ENCODE data around the gene SLC39A13.
A peak's percentile ranks its signal among the peaks of the same experiment; 100 is the strongest.

The SLC39A13 gene

DNA sequence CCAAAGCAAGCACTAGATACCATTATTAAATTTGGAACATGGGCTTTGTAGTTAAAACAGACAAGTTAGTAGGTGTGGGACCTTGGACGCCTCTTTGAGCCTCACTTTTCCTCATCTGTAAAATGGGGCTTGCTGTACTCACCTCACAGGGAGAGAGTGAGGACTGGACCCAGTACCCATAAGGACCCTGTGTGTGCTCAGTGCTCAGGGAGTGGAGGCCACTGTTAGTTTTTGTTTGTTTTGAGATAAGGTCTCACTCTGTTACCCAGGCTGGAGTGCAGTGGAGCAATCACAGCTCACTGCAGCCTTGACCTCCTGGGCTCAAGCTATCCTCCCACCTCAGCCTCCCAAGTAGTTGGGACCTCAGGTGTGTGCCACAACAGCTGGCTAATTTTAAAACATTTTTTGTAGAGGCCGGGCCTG, 31.7 kb downstream of the SLC39A13 start:
- H3K4me1 ChIP-seq (ENCODE audit: control insufficient read depth in 1 of 2, insufficient read depth in 2 of 2, low read length in 2 of 2): no peaks in the 10 kb centered on the region
- no peaks in the 10 kb centered on the region for H3K9me3 ChIP-seq (ENCODE audit: insufficient read depth, low read depth, low read length)
- no peak overlapping the region for H4K8ac ChIP-seq (ENCODE audit: low read depth, low read length)
- no peak overlapping the region for H4K12ac ChIP-seq (ENCODE audit: low read depth, low read length)
- H3K4ac ChIP-seq (ENCODE audit: low read depth, low read length): no peak overlapping the region
- H4K91ac ChIP-seq (ENCODE audit: low read depth, low read length): no peak overlapping the region
- H3K27ac ChIP-seq (ENCODE audit: low read depth, low read length): no peak overlapping the region
- H3K4me3 ChIP-seq (ENCODE audit: low read depth, low read length): no peak overlapping the region
- no CpG with 5 or more reads among the region's 2 CpGs for WGBS (ENCODE audit: extremely low coverage, insufficient coverage, insufficient read length)
- H3K18ac ChIP-seq (ENCODE audit: low read length): no peak overlapping the region
- H2BK12ac ChIP-seq (ENCODE audit: low read length): no peak overlapping the region
- no peaks in the 10 kb centered on the region for H3K27me3 ChIP-seq (ENCODE audit: insufficient read depth, low read length)
- H2AFZ ChIP-seq (ENCODE audit: insufficient read depth, low read length, poor library complexity): no peak overlapping the region
- H3K79me1 ChIP-seq (ENCODE audit: low read length): no peaks in the 10 kb centered on the region
- no peaks in the 10 kb centered on the region for H3K79me2 ChIP-seq (ENCODE audit: control insufficient read depth, insufficient read depth, low read length, poor library complexity)
- H3K23ac ChIP-seq (ENCODE audit: low read length): no peak overlapping the region
- H2AK5ac ChIP-seq (ENCODE audit: low read length): no peak overlapping the region
- H3K14ac ChIP-seq (ENCODE audit: low read length): no peak overlapping the region
- H3K36me3 ChIP-seq (ENCODE audit: control insufficient read depth in 1 of 2, insufficient read depth in 2 of 2, low read length in 2 of 2): no peaks in the 10 kb centered on the region
- H2BK120ac ChIP-seq (ENCODE audit: insufficient read depth, low read length, poor library complexity): no peak overlapping the region
- no peak overlapping the region for H2BK5ac ChIP-seq (ENCODE audit: low read depth, low read length, poor library complexity)
- no peak overlapping the region for H3K4me2 ChIP-seq (ENCODE audit: low read length)
- DNase-seq: no peak
- no peak overlapping the region for H3K9ac ChIP-seq (ENCODE audit: low read length)

DNA sequence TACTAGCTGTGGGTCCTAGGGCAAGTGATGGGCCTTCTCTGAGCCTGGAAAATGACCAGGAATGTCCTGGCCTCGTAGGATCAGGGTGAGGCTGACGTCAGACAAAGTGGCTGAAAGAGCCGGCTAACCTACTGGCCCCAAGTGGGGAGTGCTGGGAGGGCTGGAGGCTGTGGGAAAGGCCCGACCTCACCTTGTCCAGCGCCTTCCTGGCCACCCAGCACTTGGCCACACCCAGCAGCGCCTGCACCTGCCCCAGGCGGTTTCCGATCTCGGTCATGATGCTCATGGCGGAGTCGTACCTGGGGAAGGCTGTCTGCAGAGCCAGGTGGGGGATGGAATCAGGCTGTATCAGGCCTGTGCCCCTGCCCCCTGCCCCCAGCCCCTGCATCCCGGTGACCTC, 33.0 kb downstream of the SLC39A13 start:
- Histone ChIP-seq H3K27me3 (ENCODE audit: insufficient read depth, low read length) (no peaks in the 10 kb centered on the region), H3K4ac (ENCODE audit: low read depth, low read length) (no peak overlapping the region), H4K91ac (ENCODE audit: low read depth, low read length) (no peak overlapping the region), H3K4me1 (ENCODE audit: control insufficient read depth in 1 of 2, insufficient read depth in 2 of 2, low read length in 2 of 2) (no peaks in the 10 kb centered on the region), H3K18ac (ENCODE audit: low read length) (no peak overlapping the region), H4K8ac (ENCODE audit: low read depth, low read length) (no peak overlapping the region), H2BK12ac (ENCODE audit: low read length) (no peak overlapping the region), H3K4me2 (ENCODE audit: low read length) (no peak overlapping the region), H3K36me3 (ENCODE audit: control insufficient read depth in 1 of 2, insufficient read depth in 2 of 2, low read length in 2 of 2) (no peaks in the 10 kb centered on the region), H3K79me2 (ENCODE audit: control insufficient read depth, insufficient read depth, low read length, poor library complexity) (no peaks in the 10 kb centered on the region), H3K14ac (ENCODE audit: low read length) (no peak overlapping the region), H3K23ac (ENCODE audit: low read length) (no peak overlapping the region), H2BK120ac (ENCODE audit: insufficient read depth, low read length, poor library complexity) (no peak overlapping the region), H2BK5ac (ENCODE audit: low read depth, low read length, poor library complexity) (no peak overlapping the region), H3K9ac (ENCODE audit: low read length) (no peak overlapping the region), H3K4me3 (ENCODE audit: low read depth, low read length) (no peak overlapping the region), H3K9me3 (ENCODE audit: insufficient read depth, low read depth, low read length) (no peaks in the 10 kb centered on the region), H4K12ac (ENCODE audit: low read depth, low read length) (no peak overlapping the region), H3K79me1 (ENCODE audit: low read length) (no peaks in the 10 kb centered on the region), H2AFZ (ENCODE audit: insufficient read depth, low read length, poor library complexity) (no peak overlapping the region), H2AK5ac (ENCODE audit: low read length) (no peak overlapping the region), H3K27ac (ENCODE audit: low read depth, low read length) (no peak overlapping the region)
- DNase-seq: peak; percentile 62 to 72
- no CpG with 5 or more reads among the region's 12 CpGs for WGBS (ENCODE audit: extremely low coverage, insufficient coverage, insufficient read length)

DNA sequence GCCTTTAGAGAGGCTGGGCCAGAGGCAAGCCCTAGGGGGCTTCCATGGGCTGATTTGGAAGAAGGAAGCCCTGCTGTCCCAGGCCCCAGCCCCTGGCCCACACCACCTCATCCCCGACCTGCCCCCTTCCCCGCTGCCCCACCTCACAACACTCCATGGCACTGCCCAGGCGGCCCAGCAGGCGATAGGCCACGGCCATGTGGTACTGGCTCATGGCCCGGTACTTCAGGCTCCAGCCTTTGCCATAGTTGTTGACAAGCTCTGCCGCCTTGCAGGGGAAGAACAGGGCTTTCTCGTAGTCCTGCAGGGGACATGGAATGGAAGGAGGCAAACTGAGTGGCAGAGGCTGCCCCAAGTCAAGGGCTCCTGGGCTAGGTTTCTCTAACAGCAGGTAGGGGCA, 34.1 kb downstream of the SLC39A13 start:
- H2BK120ac ChIP-seq (ENCODE audit: insufficient read depth, low read length, poor library complexity): no peak overlapping the region
- no peaks in the 10 kb centered on the region for H3K9me3 ChIP-seq (ENCODE audit: insufficient read depth, low read depth, low read length)
- H3K23ac ChIP-seq (ENCODE audit: low read length): no peak overlapping the region
- no peaks in the 10 kb centered on the region for H3K27me3 ChIP-seq (ENCODE audit: insufficient read depth, low read length)
- no peak overlapping the region for H3K14ac ChIP-seq (ENCODE audit: low read length)
- H3K4me3 ChIP-seq (ENCODE audit: low read depth, low read length): no peak overlapping the region
- no peak overlapping the region for H4K8ac ChIP-seq (ENCODE audit: low read depth, low read length)
- DNase-seq: no peak
- H3K79me1 ChIP-seq (ENCODE audit: low read length): no peaks in the 10 kb centered on the region
- H3K4me1 ChIP-seq (ENCODE audit: control insufficient read depth in 1 of 2, insufficient read depth in 2 of 2, low read length in 2 of 2): no peaks in the 10 kb centered on the region
- no peak overlapping the region for H4K91ac ChIP-seq (ENCODE audit: low read depth, low read length)
- H3K27ac ChIP-seq (ENCODE audit: low read depth, low read length): no peak overlapping the region
- no CpG with 5 or more reads among the region's 8 CpGs for WGBS (ENCODE audit: extremely low coverage, insufficient coverage, insufficient read length)
- H2BK12ac ChIP-seq (ENCODE audit: low read length): no peak overlapping the region
- no peak overlapping the region for H3K4me2 ChIP-seq (ENCODE audit: low read length)
- no peaks in the 10 kb centered on the region for H3K36me3 ChIP-seq (ENCODE audit: control insufficient read depth in 1 of 2, insufficient read depth in 2 of 2, low read length in 2 of 2)
- no peaks in the 10 kb centered on the region for H3K79me2 ChIP-seq (ENCODE audit: control insufficient read depth, insufficient read depth, low read length, poor library complexity)
- no peak overlapping the region for H3K9ac ChIP-seq (ENCODE audit: low read length)
- no peak overlapping the region for H2AFZ ChIP-seq (ENCODE audit: insufficient read depth, low read length, poor library complexity)
- no peak overlapping the region for H2AK5ac ChIP-seq (ENCODE audit: low read length)
- H4K12ac ChIP-seq (ENCODE audit: low read depth, low read length): no peak overlapping the region
- no peak overlapping the region for H2BK5ac ChIP-seq (ENCODE audit: low read depth, low read length, poor library complexity)
- H3K4ac ChIP-seq (ENCODE audit: low read depth, low read length): no peak overlapping the region
- H3K18ac ChIP-seq (ENCODE audit: low read length): no peak overlapping the region

DNA sequence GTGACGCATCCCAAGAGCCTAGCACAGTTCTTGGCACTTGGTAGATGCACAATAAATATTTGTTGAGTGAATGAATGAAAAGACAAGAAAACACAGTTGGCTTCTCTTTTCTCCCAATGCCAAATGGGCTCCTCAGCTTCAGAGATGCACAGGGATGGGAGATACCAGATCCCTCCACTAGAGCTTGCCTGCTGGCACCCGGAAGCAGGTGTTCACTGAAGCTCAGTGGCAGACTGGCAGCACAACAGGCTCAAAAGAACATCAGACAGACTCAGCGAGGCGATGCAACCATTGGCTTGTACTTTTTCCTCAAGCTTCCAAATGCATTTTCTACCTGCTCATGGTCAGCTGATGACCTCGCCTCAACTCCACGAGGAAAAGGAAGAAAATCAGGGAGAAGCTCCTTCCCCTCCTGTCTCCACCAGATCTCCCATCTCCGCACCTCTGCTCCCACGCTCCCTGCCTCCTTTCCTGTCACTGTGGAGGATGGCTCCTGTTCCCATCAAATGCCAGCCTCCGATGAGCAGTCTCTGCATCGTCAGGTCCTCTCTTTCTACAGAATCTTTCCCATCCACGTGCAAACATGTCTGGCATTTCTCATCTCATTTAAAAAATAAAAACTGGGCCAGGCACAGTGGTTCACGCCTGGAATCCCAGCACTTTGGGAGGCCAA, 34.8 kb downstream of the SLC39A13 start:
- Histone ChIP-seq H3K36me3 (ENCODE audit: control insufficient read depth in 1 of 2, insufficient read depth in 2 of 2, low read length in 2 of 2) (no peaks in the 10 kb centered on the region), H3K27ac (ENCODE audit: low read depth, low read length) (no peak overlapping the region), H3K4ac (ENCODE audit: low read depth, low read length) (no peak overlapping the region), H2AK5ac (ENCODE audit: low read length) (no peak overlapping the region), H2BK12ac (ENCODE audit: low read length) (no peak overlapping the region), H3K18ac (ENCODE audit: low read length) (no peak overlapping the region), H3K79me2 (ENCODE audit: control insufficient read depth, insufficient read depth, low read length, poor library complexity) (no peaks in the 10 kb centered on the region), H4K8ac (ENCODE audit: low read depth, low read length) (no peak overlapping the region), H2BK5ac (ENCODE audit: low read depth, low read length, poor library complexity) (no peak overlapping the region), H3K9me3 (ENCODE audit: insufficient read depth, low read depth, low read length) (no peaks in the 10 kb centered on the region), H3K79me1 (ENCODE audit: low read length) (no peaks in the 10 kb centered on the region), H2BK120ac (ENCODE audit: insufficient read depth, low read length, poor library complexity) (no peak overlapping the region), H3K9ac (ENCODE audit: low read length) (no peak overlapping the region), H3K27me3 (ENCODE audit: insufficient read depth, low read length) (no peaks in the 10 kb centered on the region), H2AFZ (ENCODE audit: insufficient read depth, low read length, poor library complexity) (no peak overlapping the region), H3K14ac (ENCODE audit: low read length) (no peak overlapping the region), H3K4me1 (ENCODE audit: control insufficient read depth in 1 of 2, insufficient read depth in 2 of 2, low read length in 2 of 2) (no peaks in the 10 kb centered on the region), H3K23ac (ENCODE audit: low read length) (no peak overlapping the region), H4K91ac (ENCODE audit: low read depth, low read length) (no peak overlapping the region), H3K4me2 (ENCODE audit: low read length) (no peak overlapping the region), H4K12ac (ENCODE audit: low read depth, low read length) (no peak overlapping the region), H3K4me3 (ENCODE audit: low read depth, low read length) (no peak overlapping the region)
- no CpG with 5 or more reads among the region's 12 CpGs for WGBS (ENCODE audit: extremely low coverage, insufficient coverage, insufficient read length)
- DNase-seq: no peak

Data from trophoblast cell (in vitro differentiated cells and primary cell).